Measurements from ENCODE around the gene TRPM7.
"Not testable (repeated sequence)": the region's sequence is repeated elsewhere in the genome, so short reads cannot be mapped to it uniquely, and the experiment has no call there.

The TRPM7 gene, protein sequence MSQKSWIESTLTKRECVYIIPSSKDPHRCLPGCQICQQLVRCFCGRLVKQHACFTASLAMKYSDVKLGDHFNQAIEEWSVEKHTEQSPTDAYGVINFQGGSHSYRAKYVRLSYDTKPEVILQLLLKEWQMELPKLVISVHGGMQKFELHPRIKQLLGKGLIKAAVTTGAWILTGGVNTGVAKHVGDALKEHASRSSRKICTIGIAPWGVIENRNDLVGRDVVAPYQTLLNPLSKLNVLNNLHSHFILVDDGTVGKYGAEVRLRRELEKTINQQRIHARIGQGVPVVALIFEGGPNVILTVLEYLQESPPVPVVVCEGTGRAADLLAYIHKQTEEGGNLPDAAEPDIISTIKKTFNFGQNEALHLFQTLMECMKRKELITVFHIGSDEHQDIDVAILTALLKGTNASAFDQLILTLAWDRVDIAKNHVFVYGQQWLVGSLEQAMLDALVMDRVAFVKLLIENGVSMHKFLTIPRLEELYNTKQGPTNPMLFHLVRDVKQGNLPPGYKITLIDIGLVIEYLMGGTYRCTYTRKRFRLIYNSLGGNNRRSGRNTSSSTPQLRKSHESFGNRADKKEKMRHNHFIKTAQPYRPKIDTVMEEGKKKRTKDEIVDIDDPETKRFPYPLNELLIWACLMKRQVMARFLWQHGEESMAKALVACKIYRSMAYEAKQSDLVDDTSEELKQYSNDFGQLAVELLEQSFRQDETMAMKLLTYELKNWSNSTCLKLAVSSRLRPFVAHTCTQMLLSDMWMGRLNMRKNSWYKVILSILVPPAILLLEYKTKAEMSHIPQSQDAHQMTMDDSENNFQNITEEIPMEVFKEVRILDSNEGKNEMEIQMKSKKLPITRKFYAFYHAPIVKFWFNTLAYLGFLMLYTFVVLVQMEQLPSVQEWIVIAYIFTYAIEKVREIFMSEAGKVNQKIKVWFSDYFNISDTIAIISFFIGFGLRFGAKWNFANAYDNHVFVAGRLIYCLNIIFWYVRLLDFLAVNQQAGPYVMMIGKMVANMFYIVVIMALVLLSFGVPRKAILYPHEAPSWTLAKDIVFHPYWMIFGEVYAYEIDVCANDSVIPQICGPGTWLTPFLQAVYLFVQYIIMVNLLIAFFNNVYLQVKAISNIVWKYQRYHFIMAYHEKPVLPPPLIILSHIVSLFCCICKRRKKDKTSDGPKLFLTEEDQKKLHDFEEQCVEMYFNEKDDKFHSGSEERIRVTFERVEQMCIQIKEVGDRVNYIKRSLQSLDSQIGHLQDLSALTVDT (N-terminal part only)

DNA sequence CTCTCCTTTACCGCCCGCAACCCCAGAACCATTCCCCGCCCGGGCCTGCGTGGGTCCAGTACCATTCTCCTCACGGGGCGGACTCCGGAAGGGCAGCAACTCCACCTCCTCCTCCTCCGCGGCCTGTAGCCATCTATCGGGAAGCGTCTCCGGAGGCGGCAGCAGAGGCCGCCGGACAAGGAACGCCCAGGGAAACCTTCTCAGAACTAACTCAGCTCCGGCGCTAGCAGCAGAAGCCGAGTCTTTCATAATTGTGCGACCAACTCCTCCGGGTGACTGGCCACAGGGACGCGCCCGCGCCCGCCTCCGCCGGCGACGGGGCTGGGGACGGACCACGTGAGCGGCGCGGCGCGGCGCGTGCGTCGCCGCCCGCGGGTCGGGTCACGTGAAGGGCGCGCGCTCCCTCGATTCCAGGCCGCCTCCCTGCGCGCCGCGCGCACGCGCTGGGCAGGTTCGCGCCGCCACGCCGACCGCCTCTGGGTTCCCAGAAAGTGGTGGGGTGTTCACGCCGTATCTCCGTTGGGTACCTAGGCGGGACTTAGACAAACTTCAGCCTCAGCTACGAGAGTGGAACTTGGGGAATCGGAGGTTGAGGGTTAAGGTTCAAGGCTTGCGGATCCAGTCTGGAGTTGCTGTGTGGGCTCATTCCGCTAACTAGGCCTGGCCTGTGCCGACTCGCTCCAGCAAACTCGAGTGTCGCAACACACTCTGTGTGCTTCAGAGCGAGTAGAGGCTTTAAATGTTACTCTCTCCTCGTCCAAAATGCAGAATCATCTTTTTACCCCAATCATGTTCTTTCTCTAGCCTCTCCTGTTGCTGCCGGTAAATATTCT, at the start of gene TRPM7:
Gene TRPM7 (minus strand): TSS at position 329 of the 833 bp plus-strand sequence. CDS start 264 bp downstream, at position 65.
- peak; percentile 73 for DNase-seq (ENCODE audit: low read depth)

DNA sequence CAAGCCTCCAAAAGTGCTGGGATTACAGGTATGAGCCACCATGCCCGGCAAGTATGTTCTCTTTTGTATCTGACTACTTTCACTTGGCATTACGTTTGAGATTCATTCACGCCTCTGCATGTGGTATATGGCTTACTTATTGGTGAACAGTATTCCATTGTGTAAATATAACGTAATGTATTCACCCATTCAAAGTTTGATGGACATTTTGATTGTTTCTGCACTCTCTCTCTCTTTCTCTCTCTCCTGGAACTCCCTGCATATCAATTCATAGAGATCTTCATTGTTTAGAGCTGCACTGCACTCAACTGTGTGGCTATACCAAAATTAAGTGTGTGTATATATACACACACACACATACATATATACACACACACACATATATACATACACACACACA, 48.6 kb upstream of the TRPM7 start:
- DNase-seq (ENCODE audit: low read depth), result no peak

DNA sequence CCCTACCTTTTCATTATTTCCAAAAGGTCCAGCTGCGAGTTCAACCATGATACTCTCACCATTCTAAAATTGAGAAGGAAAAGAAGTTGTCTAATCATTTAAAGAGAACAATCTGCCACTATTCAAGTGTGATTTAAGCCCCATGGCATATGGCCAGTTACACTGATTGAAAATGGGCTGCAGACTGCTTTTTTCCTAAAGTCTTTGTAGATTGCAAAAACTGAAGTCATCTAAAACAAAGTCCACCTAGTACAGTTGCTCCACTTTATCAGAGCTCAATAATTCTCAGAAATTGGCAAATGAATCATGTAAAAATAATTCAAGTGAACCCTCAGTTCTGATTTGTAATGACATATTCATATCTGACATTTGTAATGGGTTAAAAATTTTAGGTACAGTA, 39.7 kb upstream of the TRPM7 start:
- no peak for DNase-seq (ENCODE audit: low read depth)

DNA sequence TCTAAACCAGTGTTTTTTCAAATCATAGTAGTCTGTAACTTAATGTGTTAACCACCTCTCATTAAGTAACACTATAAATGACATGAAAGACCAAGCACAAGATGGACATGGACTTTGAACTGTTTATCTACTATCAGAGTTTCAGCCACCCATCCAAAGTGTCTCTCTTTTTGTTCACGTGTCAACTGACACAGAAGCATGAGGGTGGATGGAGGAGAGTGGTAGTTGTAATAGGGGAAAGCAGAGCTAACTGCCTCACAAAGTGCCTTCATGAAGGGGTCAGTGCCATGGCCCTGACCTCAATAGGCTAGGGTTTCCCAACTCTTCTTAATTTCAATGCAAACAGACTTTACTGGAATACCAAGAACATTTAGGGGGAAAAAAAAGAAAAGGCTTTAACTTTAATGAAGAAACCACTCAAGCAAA, 32.1 kb upstream of the TRPM7 start:
- no peak for DNase-seq (ENCODE audit: low read depth)

DNA sequence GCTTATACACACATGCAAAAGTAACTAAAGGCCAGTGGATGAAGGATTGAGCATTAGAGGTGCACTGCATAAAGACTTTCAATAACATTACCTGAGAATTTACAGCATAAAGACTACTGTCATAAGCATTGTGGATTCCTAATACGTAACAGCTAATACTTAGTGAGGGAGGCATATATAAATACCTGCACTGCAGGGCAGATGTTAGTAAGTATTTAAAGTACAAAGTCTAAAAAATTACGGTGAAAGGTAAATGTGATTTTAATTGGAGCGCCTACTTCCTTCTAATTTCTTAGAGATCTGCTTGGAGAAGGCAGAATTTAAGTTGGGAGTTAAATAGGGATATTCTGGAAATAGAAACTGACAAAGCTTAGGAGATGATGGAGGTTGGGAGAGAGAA, 25.4 kb upstream of the TRPM7 start:
- no peak for DNase-seq (ENCODE audit: low read depth)

DNA sequence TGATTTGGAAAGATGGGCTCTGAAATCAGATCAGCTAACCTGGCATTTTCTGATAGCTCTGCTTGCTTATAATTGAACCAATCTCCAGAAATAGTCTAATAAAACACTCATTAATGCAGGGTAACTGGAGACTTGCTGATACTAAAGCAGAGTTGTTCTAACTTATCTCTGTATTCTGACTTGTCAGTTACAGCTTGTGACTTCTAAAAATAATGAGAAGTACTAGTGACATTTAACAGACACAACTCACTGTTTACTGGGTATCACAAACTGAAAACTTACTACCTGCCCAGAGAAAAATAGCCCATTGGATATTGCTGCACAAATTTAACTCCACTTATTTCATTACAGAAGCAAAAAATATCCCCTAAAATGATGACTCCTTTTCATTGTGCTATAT, 24.0 kb upstream of the TRPM7 start:
- DNase-seq (ENCODE audit: low read depth), result no peak

DNA sequence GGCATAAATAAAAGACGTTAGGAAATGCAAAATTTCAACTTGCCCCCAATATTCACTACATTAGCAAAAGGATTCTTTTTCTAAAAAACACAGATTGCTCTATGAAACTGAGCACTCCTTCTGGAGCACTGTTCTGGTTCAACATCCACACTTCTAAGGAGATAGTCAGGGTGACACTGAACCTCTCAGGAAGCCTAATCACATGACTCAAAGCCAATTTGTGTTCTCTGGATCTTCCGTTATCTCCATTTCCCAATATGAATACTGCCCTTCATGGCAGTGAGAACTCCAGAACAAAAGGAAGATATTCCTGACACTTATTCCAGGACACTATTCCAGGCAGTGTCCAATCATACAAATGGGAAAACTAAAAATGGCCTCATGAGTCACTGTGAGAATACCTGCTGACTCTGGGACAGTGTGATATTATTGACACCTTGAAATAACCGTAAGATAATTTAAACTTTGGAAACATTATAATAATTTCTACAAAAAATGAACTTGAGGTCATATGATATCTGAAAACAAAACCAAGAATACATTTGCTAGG, 21.4 kb upstream of the TRPM7 start:
- DNase-seq (ENCODE audit: low read depth), result no peak

DNA sequence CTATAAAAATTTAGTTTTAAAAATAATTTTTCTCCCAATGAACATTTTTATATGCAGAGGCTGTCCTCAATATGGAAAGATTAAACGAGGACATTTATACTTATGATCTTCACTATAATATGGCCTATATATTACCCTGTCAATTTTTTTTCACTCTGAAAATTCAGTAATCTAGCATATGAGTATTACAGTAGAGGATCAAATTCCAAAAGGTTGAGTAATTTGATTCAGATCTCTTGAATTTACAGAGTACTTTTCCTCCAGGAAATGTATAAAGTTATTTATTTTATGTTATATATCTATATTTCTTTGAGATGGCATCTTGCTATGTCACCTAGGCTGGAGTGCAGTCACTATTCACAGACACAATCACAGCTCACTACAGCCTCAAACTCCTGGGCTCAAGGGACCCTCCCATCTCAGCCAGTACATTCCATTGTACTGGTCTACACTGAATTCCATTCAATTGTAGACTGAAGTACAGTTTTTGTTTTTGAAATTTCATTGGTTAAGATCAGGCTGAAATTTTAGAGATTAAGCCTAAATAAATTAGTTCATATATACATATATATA, 16.3 kb upstream of the TRPM7 start:
- DNase-seq (ENCODE audit: low read depth), result no peak

DNA sequence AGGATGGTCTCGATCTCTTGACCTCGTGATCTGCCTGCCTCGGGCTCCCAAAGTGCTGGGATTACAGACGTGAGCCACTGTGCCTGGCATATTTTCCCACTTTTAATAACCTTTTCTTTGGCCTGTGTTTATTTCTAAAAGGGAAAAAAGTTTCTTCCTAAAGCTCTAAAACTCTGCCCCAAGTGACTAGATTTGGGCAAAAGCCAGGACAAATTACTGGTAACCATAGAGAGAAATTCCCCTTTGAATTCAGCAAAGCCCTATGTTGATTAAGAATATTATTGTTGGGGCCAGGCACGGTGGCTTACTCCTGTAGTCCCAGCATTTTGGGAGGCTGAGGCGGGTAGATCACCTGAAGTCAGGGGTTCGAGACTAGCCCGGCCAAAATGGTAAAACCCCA, 11.5 kb upstream of the TRPM7 start:
- DNase-seq (ENCODE audit: low read depth), result peak; percentile 49

DNA sequence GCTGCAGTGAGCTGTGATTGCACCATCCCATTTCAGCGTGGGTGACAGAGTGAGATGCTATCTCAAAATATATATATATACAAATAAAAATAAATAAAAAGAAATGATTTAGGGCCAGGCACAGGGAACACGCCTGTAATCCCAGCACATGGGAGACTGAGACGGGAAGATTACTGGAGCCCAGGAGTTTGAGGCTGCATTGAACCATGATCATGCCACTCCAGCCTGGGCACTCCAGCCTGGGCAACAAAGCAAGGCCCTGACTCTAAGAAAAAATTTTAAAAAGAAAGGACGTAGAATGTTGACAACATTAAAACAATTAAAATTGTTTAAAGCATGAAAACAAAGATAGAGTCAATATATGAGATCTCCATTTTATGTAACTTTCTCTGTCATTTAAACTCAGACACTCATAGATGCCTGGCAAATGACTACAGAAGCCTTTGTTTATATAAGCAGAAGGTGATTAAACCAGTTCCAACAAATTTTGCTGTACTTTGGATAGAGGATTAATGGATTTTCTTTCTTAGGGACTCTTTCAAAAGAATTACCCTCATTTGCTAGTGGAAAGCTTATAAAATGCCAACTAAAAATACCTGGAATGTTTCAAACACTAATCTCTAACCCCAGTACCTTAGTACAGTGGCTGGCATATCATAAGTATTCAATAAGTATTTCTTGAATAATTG, 10.7 kb upstream of the TRPM7 start:
- DNase-seq (ENCODE audit: low read depth), result no peak

DNA sequence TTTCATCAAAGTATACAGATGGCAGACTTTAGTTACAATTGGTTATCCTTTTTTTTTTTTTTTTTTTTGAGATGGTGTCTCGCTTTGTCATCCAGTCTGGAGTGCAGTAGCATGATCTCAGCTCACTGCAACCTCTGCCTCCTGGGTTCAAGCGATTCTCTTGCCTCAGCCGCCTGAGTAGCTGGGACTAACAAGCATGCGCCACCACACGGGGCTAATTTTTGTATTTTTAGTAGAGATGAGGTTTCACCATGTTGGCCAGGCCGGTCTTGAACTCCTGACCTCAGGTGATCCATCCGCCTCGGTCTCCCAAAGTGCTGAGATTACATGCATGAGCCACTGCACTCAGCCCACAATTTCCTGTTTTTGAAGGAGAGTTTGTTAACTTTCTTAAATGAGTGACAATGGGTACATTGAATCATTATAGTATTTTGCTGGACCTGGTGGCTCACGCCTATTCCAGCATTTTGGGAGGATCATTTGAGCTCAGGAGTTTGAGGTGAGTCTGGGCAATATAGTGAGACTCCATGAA, 8.1 kb upstream of the TRPM7 start:
- DNase-seq (ENCODE audit: low read depth), result not testable (repeated sequence)

DNA sequence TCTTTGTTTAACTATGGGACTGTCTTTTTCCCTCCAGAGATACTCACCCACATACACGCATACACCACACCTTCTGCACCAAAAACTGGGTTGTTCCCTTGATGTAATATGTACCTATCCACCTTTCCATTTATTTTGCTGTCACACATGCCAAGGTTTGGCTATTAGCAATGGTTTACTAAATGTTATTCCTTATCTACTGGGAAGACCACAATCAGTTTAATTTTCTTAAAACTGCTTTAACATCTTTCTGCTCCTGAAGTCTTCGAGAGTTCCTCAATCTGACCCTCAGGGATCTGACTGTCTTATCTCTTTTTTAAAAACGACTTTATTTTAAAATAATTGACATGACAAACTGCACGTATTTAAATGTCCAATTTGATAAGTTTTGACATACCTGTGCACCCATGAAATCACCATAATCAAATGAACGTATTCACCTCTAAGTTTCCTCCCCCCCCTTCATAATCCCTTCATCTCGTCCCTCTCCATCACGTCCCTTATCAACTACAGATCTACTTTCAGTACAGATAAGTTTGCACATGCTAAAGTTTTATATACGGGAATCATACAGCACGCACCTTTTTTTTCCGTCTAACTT, 805 bp upstream of the TRPM7 start:
- DNase-seq (ENCODE audit: low read depth), result no peak

DNA sequence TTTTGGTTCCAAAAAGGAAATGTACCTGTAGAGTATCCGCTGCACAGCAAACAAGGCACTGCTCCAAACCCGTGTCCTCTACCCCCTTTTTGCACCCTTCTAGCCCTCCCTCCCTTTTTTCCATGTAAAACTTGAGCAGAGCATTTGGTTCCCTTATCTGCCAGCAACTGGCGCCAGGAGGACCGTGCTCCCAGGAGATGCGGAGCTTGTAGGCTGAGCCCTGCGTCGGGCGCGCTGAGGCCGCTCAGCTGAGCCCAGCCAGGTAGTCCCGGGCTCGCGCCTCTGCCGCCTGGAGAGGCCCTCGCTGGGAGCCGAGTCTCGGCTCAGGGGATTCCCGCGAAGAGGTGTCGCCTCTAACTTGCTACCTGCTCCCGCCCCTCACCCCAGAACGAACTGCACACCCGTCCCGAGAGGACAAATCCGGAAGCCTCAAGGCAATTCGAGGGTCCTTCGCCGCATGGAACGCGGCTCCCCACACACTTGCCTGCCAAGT, 575 bp downstream of the TRPM7 start:
- DNase-seq (ENCODE audit: low read depth), result no peak

DNA sequence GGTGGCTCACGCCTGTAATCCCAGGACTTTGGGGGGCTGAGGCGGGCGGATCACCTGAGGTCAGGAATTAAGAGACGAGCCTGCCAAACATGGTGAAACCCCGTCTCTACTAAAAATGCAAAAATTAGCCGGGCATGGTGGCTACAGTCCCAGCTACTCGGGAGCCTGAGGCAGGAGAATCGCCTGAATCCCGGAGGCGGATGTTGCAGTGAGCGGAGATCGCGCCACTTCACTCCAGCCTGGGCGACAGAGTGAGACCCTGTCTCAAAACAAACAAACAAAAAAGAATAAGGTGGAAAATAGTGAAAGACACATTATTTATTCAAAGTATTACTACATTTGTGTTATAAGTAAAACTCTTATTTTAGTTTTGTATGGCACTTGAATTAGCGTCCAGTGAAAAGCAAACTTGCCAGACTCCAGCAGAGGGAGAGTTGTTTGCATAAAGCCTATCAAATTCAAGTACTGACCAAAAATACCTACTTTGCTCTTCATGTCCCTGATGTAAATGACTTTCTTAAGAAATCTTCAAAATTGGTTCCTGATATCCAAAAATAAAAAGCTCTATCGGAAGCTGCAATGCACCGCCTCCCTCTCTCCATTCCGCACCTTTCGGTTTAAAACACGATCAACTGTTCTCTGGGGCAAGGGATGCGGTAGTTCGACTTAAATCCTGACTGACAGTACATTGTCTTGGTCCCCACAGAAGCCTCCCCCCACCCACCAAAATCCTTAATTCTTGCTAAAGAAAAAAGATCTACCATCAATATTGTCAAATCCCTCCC, 1.2 kb downstream of the TRPM7 start:
- no peak for DNase-seq (ENCODE audit: low read depth)

DNA sequence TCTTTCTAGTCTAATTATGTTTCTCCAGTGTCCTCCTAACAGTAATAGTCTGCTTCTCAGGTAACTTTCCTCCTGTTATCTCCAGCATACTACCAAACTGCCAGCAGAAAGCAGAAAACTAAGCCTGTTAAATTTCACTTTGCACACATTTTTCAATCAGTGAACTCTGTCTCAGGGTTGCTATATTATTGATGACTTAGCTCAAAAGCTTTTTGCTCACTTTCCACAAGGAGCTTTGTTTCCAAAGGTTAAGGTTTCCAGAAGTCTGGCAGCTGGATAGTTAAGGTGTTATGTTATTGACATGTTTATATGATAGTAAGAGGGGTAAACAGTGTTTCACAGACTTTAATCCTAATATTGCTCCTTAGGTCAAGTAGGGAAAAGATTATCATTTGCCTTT, 5.1 kb downstream of the TRPM7 start:
- DNase-seq (ENCODE audit: low read depth), result no peak

DNA sequence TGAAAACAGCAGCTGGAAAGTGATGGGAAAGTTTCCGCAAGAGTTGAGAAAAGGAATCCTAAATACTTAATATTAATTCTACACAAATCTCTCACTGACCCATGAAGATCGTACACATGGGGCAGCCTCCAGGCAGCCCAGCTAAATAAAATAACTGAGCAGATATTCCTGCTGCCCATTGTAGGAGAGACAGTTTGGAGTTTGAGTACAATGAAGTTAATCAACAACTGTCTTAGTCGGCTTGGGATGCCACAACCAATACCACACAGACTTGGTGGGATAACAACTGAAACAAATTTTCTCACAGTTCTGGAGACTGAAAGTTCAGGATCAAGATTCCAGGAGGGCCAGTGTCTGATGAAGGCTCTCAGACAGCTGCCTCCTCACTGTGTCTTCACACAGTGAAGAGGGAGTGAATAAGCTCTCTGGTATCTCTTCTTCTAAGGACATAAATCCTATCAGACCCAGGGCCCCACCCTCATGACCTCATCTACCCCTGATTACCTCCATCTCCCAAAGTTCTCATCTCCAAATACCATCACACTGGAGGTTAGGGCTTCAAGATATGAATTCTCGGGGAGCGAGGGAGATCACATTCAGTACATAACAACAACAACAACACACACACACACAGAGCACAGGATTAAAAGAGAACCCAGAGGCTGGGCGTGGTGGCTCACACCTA, 9.7 kb downstream of the TRPM7 start:
- no peak for DNase-seq (ENCODE audit: low read depth)

DNA sequence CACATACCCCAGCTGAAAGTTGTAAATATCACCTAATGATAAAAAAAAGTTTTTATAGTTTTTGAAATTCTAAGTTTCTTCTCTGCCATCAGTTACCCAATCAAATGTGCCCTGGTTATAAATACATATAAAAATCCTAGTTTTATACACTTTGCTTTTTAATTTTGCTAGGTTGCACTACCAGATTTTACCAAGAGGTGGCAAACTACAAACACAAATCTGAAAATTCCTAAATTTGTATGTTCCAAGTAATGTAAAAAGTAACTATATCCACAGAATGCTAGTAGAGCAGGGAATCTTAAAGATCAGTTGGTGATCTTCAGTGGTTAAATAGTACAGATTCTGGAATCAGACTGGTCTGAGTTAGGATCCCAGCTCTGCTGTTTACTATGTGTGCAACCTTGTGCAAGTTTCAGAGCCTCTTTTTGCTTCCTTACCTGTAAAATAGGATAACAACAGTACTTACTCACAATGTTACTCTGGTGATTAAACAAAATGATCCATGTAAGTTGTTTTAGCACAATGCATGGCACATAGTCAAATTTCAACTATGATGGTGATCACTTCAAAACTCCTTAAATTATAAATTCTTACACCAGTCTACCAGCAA, 11.0 kb downstream of the TRPM7 start:
- DNase-seq (ENCODE audit: low read depth), result no peak
